Ovary (tissue), 3 donors: ENCODE results near the gene TSKU.

Source experiments
- CTCF ChIP-seq, 3 donors: fragments of 450-650 bp in 2 of 3; fragments of 200-600 bp in 1 of 3; IDR thresholded peaks; one replicate each; pipeline versions ENCODE4 v1.5.1 to v1.8.0; 2016 to 2022; ENCODE audit warnings: antibody characterized with exemption in 3 of 3, mild to moderate bottlenecking in 1 of 3
- POLR2A ChIP-seq: fragments of 450-650 bp; IDR thresholded peaks from one replicate; pipeline ENCODE4 v1.6.1; 2017; ENCODE audit warnings: antibody characterized with exemption, mild to moderate bottlenecking, moderate library complexity
- donor health status: DM: no; HTN: no; CAD: no.

GRCh38 chr11:76787911-76788596 is 4.9 kb downstream of the TSKU start:
- no peak for TF ChIP-seq CTCF (IDR thresholded peaks at IDR 0.05)
- TF ChIP-seq POLR2A = no peak
